ENCODE data around the gene PHF2.

The PHF2 gene

GRCh38 chr9:93620881-93621820 lies 44.8 kb downstream of the PHF2 start:
- intact Hi-C loops (cut with DNase I) = no loop called here
- DNase-seq = peak in 1 of 10 donors; percentile 78

- DNase-seq = no peak
- intact Hi-C loops (cut with DNase I) = no loop called here
Measured at GRCh38 chr9:93621922-93622321, 45.5 kb downstream of the PHF2 start.

GRCh38 chr9:93622691-93623090 lies 46.3 kb downstream of the PHF2 start:
- intact Hi-C loops (cut with DNase I) = no loop called here
- DNase-seq = no peak

GRCh38 chr9:93623753-93624152 lies 47.4 kb downstream of the PHF2 start:
- intact Hi-C loops (cut with DNase I) = no loop called here
- no peak for DNase-seq

GRCh38 chr9:93624431-93624834 lies 48.0 kb downstream of the PHF2 start:
- DNase-seq = no peak
- intact Hi-C loops (cut with DNase I) = no loop called here

- no peak for DNase-seq
- intact Hi-C loops (cut with DNase I) = no loop called here
Measured at GRCh38 chr9:93624977-93625376, 48.6 kb downstream of the PHF2 start.

GRCh38 chr9:93629920-93630319 lies 53.5 kb downstream of the PHF2 start:
- intact Hi-C loops (cut with DNase I) = no loop called here
- peak in 1 of 10 donors; percentile 63 for DNase-seq

- peak in 1 of 10 donors; percentile 49 for DNase-seq
Measured at GRCh38 chr9:93630806-93631411, 54.5 kb downstream of the PHF2 start.

GRCh38 chr9:93633492-93634221 lies 57.3 kb downstream of the PHF2 start:
- DNase-seq = peak in 2 of 10 donors; percentile 6 to 71
- intact Hi-C loops (cut with DNase I) = no loop called here

More at GRCh38 chr9:93630806-93631411, 54.5 kb downstream of the PHF2 start:
- intact Hi-C loops (cut with DNase I) = no loop called here

GRCh38 chr9:93634311-93635185 lies 58.2 kb downstream of the PHF2 start:
- DNase-seq = peak in 2 of 10 donors; percentile 19 to 42
- intact Hi-C loops (cut with DNase I) = no loop called here

- peak in 4 of 10 donors; percentile 7 to 73 (median 34) for DNase-seq
- intact Hi-C loops (cut with DNase I) = no loop called here
Measured at GRCh38 chr9:93635186-93636107, 59.1 kb downstream of the PHF2 start.

- intact Hi-C loops (cut with DNase I) = no loop called here
- peak in 4 of 10 donors; percentile 5 to 77 (median 36) for DNase-seq
Measured at GRCh38 chr9:93636172-93636661, 59.8 kb downstream of the PHF2 start.

GRCh38 chr9:93636667-93637066 lies 60.3 kb downstream of the PHF2 start:
- DNase-seq = peak in 3 of 10 donors; percentile 2 to 72 (median 4)
- intact Hi-C loops (cut with DNase I) = no loop called here

- no peak for DNase-seq
- intact Hi-C loops (cut with DNase I) = no loop called here
Measured at GRCh38 chr9:93637886-93638285, 61.5 kb downstream of the PHF2 start.

GRCh38 chr9:93640027-93640426 lies 63.6 kb downstream of the PHF2 start:
- no peak for DNase-seq
- intact Hi-C loops (cut with DNase I) = no loop called here

- no peak for DNase-seq
- intact Hi-C loops (cut with DNase I) = no loop called here
Measured at GRCh38 chr9:93642961-93643360, 66.6 kb downstream of the PHF2 start.

GRCh38 chr9:93644397-93645088 lies 68.2 kb downstream of the PHF2 start:
- intact Hi-C loops (cut with DNase I) = no loop called here
- peak in 3 of 10 donors; percentile 5 to 60 (median 43) for DNase-seq
